Stimulated activated CD4-positive, alpha-beta T cell treated with anti-CD3 and anti-CD28 coated beads, Interleukin-15, amount 100 ng/mL, for 48 hours (primary cell): ENCODE results near the gene MED29.

Experiments used
- DNase-seq, 2 donors: peaks; one replicate each; pipeline ENCODE4 v3.0.0-alpha.2; 2020; ENCODE audit warnings: low read depth in 2 of 2

The MED29 gene

DNA sequence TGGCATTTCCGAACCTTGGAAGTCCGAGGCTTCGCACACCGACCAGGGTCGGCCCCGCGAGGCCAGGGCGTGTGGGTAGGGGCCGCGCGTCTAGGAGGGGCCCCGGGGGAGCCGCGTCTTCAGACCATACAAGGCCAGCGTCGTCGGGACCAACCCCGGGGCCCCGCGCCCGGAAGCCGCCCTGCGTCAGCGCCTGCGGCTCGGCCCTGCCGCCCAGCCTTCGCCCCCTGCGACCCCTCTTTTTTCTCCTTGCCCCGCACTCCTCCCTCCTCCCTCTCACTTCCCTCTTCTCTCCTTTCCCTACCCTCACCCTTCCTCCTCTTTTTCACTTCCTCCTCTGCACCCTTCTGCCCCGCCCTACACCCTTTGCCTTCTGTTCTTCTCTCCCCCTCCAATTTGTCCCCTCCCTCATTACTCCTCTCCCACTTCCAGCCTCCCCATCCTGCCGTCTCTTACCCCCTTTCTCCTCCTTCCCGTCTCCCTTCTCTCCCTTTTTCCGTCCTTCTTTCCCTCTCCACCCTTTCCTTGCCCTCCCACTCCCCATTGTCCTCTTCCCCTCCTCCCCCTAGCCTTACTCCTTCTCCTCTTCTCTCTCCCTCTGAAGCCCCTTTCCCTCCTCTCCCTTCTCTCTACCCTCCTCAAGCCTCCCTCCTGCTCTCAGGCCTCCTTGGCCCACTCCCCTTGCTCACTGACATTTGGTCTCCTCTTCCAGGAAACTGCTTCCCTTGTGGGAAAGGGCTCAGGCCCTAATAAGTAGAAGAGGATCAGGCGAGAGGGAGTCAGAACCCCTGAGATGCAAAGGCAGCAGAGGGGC is 19.0 kb downstream of the MED29 start:
- DNase-seq: peak in 1 of 2 donors; percentile 54

DNA sequence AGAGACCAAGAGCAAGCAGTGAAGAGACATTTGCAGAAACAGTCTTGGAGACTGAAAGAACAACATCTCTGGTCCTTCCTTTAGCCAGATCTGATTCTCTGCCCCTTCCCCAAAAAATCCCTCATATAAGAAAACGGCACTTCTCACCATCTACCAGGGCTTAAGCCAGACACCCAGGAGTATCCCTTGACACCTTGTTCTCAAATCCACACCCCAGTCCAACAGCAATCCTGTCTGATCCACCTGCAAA is 19.6 kb downstream of the MED29 start:
- no peak for DNase-seq

- DNase-seq: no peak
Observed at GRCh38 chr19:39411081-39411831, 20.1 kb downstream of the MED29 start.

DNA sequence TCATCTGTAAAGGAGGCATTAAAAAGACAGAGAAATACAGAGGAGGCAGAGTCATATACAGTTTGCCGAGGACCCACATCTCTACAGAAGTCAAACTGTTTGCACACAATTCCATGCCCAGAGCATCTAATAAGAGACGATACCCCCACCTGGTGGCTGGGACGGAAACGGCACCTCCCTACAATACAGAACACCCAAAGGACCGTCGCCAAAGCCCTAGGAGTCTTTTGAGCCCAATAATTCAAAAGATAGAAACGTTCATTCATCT is 20.6 kb downstream of the MED29 start:
- DNase-seq: peak; percentile 82 to 88

DNA sequence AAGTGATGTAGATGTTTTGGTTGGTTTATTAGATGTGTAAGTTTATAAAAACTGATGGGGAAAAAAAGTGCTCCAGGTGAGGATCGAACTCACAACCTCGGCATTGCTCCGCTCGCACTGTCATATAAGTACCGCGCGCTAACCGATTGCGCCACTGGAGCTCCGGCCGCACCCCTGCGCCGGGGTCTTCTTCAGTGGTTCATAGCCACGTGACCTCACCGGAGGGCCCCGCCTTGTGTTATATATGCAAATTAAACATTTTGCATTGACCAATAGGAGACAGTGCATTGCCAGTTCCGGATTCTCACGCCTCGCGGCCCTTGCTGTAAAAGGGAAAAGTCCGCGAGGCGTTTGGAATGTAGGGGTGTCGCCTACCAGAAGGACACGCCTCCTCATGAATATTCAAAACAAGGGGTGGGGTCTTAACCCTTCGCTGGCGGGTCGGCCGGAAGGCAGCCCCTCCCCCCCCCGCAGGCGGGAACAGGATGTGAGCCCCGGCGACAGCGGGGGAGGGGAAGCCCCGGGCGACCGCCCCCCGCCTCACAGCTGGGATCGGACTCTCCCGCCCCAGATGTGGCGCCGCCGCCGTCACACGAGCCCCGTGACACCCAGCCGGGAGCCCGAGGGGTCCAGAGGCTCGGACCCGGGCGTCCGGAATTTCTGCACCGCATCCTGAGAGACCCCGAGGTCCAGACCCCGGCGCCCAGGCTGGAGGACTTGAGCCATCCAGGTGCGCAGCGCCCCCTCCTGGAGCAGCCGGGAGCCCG is 21.1 kb downstream of the MED29 start, which contains the start of gene PLEKHG2:
PLEKHG2 (plus strand) TSS at position 570 of the 767 bp plus-strand sequence. CDS start 1,418 bp downstream, outside the sequence.
- DNase-seq: peak; percentile 96

DNA sequence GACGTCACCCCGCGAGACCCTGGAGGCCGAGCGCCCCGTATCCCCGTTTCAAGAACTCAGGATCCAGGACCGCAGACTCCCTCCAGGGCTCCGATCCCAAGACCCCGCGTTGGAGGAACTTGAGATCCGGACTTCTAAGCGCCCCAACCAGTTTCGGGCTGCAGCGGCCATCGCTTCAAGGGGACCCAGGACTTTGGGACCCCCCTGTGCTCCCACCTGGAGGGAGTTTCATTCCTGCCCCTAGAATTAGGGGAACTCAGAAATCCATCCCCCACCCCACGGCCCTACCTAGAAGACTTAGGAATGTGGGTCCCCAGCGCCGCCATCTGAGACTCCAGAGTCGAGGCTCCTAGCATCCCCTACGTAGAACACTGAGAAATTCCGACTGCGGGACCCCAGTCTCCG is 21.7 kb downstream of the MED29 start:
- no peak for DNase-seq

DNA sequence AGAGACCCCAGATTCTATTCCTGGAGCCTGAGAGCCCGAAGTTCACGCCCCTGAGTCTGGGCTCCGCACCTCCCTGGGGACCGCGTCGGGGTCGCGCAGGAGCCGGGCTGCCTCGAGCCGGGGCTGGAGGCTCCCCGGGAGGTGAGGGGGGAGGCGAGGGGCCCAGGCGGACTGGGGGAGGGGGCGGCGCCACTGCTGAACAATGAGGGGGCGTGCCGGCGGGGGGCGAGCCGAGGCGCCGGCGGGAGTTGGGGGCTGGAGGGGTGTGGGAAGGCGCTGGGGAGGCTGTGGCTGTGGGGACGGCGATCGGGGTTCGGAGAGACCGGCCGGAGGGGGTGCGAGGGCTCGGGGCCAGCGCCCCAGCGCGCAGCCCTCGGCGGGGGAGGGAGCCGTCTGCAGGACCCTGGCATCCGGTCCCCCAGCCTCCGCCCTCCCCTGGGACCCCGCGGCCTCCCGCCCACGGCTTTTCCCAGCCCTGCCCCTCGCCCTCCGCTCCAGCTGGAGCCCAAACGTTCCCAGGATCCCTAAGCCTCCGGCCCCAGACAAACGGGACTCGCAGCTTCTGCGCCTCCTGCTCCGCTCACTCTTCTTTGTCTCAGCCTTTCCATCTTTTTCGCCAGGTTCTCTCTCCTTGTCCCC is 22.2 kb downstream of the MED29 start:
- no peak for DNase-seq

DNA sequence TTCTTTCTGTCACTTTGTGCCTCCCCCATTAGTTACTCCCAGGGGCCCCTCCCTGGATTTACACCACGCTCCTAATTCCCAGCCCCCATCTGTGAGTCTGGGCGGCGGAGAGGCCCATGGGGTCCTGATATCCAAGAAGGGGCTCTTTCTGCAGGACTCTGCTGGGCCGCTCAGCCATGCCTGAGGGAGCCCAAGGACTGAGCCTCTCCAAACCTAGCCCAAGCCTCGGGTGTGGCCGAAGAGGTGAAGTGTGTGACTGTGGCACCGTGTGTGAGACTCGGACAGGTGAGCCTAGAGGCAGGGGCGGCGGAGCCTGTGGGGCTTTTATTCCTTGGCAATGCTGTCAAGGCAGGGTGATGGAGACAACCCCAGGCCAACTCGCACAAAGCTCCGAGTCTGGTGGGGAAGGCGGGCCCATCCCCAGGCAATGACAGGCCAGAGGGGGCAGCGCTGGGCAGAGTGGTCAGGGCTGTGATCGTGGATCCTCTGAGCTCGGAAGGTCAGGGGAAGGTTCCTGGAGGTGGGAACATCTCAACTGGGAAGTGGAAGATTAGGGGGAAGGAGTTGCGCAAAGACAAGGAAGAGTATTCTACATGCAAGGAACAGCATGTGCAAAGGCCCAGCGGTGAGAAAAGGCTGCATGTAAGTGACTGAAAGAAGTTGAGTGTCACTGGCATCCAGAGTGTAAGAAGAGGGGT is 22.9 kb downstream of the MED29 start:
- no peak for DNase-seq

DNA sequence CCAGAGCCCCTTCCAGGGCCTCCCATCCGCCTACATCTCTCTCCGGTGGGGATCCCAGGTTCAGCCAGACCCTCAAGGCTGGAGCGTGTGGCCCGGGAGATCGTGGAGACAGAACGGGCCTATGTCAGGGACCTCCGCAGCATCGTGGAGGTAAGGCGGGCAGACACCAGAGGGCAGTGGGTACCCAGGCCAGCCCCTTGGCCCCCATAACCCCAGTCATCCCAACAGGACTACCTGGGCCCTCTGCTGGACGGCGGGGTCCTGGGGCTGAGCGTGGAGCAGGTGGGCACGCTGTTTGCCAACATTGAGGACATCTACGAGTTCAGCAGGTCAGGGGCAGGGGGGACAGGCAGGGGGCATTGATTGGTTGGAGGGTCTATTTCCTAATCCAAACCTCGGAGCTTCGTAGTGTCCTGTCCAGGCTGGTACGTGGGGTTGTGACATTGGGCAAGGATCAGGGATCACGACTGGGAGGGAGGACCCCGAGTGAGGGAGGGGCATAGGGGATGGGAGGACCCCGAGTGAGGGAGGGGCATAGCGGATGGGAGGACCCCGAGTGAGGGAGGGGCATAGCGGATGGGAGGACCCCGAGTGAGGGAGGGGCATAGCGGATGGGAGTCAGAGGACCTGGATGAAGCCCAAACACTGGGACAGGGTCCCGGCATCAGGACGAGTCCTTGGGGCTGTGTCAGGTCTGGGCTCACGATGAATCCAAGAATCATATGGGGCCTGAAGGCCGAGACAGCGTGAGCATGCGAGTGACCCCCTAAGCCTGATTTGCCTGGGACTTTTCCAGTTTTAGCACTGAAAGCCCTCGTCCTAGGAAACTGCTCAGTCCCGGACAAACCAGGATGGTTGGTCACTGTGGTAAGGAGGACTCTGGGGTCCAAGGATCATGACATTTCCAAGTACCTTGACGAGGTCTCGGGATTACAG is 24.2 kb downstream of the MED29 start:
- no peak for DNase-seq

- DNase-seq: no peak
Observed at GRCh38 chr19:39416152-39417120, 25.3 kb downstream of the MED29 start.

- DNase-seq: no peak
Observed at GRCh38 chr19:39417463-39418181, 26.4 kb downstream of the MED29 start.

GRCh38 chr19:39419003-39419402 is 27.8 kb downstream of the MED29 start:
- no peak for DNase-seq

DNA sequence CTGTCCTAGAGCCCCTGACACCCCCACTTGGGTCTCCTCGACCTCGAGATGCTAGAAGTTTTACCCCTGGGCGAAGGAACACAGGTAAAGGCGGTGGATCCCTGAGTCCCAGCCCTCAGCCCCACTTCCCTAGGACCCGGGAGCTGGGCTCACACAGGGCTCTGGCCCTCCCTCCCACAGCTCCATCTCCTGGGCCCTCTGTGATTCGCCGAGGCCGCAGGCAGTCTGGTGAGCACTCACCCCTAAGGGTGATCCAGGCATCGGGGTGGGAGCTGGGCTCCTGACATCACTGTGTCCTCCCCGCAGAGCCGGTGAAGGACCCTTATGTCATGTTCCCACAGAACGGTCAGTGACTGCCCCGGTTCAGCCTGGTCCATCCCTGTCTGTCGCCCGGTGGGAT is 29.6 kb downstream of the MED29 start:
- DNase-seq: no peak

DNA sequence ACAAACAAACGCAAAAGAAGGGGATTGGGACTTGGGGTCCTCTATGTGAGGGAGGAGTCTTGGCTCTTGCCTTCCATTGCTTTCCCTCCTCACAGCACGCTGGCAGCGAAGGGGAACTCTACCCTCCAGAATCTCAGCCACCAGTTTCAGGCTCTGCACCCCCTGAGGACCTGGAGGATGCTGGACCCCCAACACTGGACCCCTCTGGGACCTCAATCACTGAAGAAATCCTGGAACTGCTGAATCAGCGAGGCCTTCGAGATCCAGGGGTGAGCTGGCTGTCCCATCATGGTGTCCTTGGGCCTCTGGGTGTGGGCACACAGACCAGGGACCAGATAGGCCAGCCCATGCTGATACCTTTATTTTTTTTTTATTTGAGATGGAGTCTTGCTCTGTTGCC is 30.8 kb downstream of the MED29 start:
- DNase-seq: no peak

GRCh38 chr19:39423258-39424086 is 32.3 kb downstream of the MED29 start:
- no peak for DNase-seq

DNA sequence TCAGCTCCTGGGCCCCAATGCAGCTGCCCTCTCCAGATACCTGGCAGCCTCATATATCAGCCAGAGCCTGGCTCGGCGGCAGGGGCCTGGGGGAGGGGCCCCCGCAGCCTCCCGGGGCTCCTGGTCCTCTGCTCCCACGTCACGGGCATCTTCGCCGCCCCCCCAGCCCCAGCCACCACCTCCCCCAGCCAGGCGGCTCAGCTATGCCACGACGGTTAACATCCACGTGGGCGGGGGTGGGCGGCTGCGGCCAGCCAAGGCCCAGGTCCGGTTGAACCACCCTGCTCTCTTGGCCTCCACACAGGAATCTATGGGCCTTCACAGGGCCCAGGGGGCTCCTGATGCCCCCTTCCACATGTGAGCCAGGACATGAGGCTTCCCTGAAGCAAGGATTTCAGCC is 33.8 kb downstream of the MED29 start:
- no peak for DNase-seq

- no peak for DNase-seq
Observed at GRCh38 chr19:39425744-39426143, 34.6 kb downstream of the MED29 start.

DNA sequence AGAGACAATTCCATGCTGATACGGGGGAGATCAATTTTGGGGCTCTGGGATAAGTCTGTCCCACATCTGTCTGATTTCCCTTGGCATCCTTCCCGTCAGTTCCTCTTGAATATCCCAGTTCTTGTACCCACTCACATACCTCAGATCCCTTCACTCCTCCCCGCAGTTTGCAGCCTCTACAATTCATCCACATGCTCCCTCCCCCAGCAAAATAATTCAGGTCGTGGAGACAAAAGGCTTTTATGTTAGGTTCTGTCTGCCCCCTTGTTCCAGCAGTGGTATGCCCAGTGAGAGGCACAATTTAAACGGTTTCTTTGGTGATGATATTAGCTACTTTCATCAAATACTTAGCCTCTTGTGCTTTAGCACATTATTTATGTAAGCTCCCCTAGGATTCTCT is 35.0 kb downstream of the MED29 start:
- no peak for DNase-seq
